Hepatocyte (in vitro differentiated cells): ENCODE results near the gene MCL1. TPM values are rescaled to one million over a fixed set of nuclear protein-coding genes. Genes with fewer than 3 reads are reported as not detected.

ENCODE experiments used
- DNase-seq: peaks from one replicate; pipeline ENCODE4 v3.0.0-alpha.2; 2016; ENCODE audit warnings: low spot score
- H2AFZ ChIP-seq: fragments of 200-600 bp; sonication (generic); 2 replicates; pipeline ENCODE4 v1.6.0; 2016; ENCODE audit warnings: antibody characterized with exemption, mild to moderate bottlenecking
- H3K27ac ChIP-seq: fragments of 200-600 bp; sonication (generic); 2 replicates; pipeline ENCODE4 v1.5.1; 2016; ENCODE audit warnings: mild to moderate bottlenecking
- H3K27me3 ChIP-seq: fragments of 200-600 bp; sonication (generic); 2 replicates; pipeline ENCODE4 v1.6.1; 2016
- H3K36me3 ChIP-seq: fragments of 200-600 bp; sonication (generic); replicated peaks from 2 replicates; pipeline ENCODE4 v1.5.1; 2016; ENCODE audit warnings: low read depth; ENCODE audit not compliant: insufficient read depth
- H3K4me1 ChIP-seq: fragments of 200-600 bp; sonication (generic); 2 replicates; pipeline ENCODE4 v1.5.1; 2016; ENCODE audit warnings: mild to moderate bottlenecking, moderate library complexity; ENCODE audit not compliant: insufficient read depth
- H3K4me2 ChIP-seq: fragments of 200-600 bp; sonication (generic); 2 replicates; pipeline ENCODE4 v1.6.0; 2016
- H3K4me3 ChIP-seq: fragments of 200-600 bp; sonication (generic); 2 replicates; pipeline ENCODE4 v1.5.1; 2016; ENCODE audit warnings: mild to moderate bottlenecking
- H3K79me2 ChIP-seq: fragments of 200-600 bp; sonication (generic); 2 replicates; pipeline ENCODE4 v1.6.0; 2017; ENCODE audit warnings: mild to moderate bottlenecking
- H3K9me2 ChIP-seq: fragments of 200-600 bp; sonication (generic); replicated peaks from 2 replicates; pipeline ENCODE4 v1.6.0; 2017; ENCODE audit warnings: mild to moderate bottlenecking; ENCODE audit not compliant: insufficient read depth
- H3K9me3 ChIP-seq: fragments of 200-600 bp; sonication (generic); 2 replicates; pipeline ENCODE4 v1.5.1; 2016; ENCODE audit warnings: low read depth, mild to moderate bottlenecking
- H4K20me1 ChIP-seq: fragments of 200-600 bp; sonication (generic); 2 replicates; pipeline ENCODE4 v1.6.0; 2016; ENCODE audit warnings: mild to moderate bottlenecking; ENCODE audit not compliant: insufficient read depth, poor library complexity, severe bottlenecking
- CTCF ChIP-seq: fragments of 200-600 bp; sonication (generic); IDR thresholded peaks from 2 replicates; pipeline ENCODE4 v1.5.1; 2016; ENCODE audit warnings: antibody characterized with exemption, mild to moderate bottlenecking; ENCODE audit not compliant: poor library complexity
- EZH2 ChIP-seq: fragments of 200-600 bp; sonication (generic); IDR thresholded peaks from 2 replicates; pipeline ENCODE4 v1.6.1; 2016; ENCODE audit warnings: antibody characterized with exemption, mild to moderate bottlenecking, borderline replicate concordance
- EZH2phosphoT487 ChIP-seq: fragments of 200-600 bp; sonication (generic); IDR thresholded peaks from one replicate; pipeline ENCODE4 v1.6.1; 2018; ENCODE audit warnings: antibody characterized with exemption, mild to moderate bottlenecking, low read depth, moderate library complexity; ENCODE audit not compliant: unreplicated experiment, severe bottlenecking
- WGBS: methylation state at CpG from one replicate; pipeline ENCODE4 v1.1.6; 2016; ENCODE audit warnings: low lambda C conversion rate; ENCODE audit errors: missing lambda C conversion rate; 5-methylcytosine and 5-hydroxymethylcytosine counted together
- polyA plus RNA-seq: library from polyadenylated mRNA; unstranded; fragments of >200 nt; fragmentation: Nextera tagmentation; extraction: Ambion mirVana; gene quantifications from 2 replicates; pipeline ENCODE4 v1.2.1, GENCODE V29; 2016
- total RNA-seq: library from RNA; depleted of rRNA; stranded (reverse); fragments of >200 nt; gene quantifications from 2 replicates; pipeline ENCODE4 v1.2.3, GENCODE V29; 2014

MCL1 gene
- total and polyA plus RNA-seq, 2 experiments from 2014 or later, result 150 to 388 TPM

GRCh38 chr1:150619576-150620509 lies 40.4 kb upstream of the MCL1 start:
- no peaks in the 10 kb centered on the region for H3K36me3 ChIP-seq
- no peaks in the 10 kb centered on the region for H3K4me1 ChIP-seq
- H2AFZ ChIP-seq, result no peak overlapping the region
- TF ChIP-seq EZH2phosphoT487, result no peak
- TF ChIP-seq EZH2, result no peak
- TF ChIP-seq CTCF, result no peak
- peak; percentile 62 for DNase-seq
- H3K9me3 ChIP-seq, result no peaks in the 10 kb centered on the region
- no peak overlapping the region for H3K4me3 ChIP-seq
- 41% methylated on average over 4 of the region's 4 CpGs for WGBS
- no peaks in the 10 kb centered on the region for H4K20me1 ChIP-seq
- H3K27ac ChIP-seq, result peak overlapping the region; percentile 22
- H3K27me3 ChIP-seq, result no peaks in the 10 kb centered on the region
- no peak overlapping the region for H3K4me2 ChIP-seq
- no peaks in the 10 kb centered on the region for H3K9me2 ChIP-seq
- H3K79me2 ChIP-seq, result peaks cover 16% of the 10 kb centered on the region

GRCh38 chr1:150615346-150616201 lies 36.2 kb upstream of the MCL1 start:
- Histone ChIP-seq H2AFZ (no peak overlapping the region), H3K9me2 (no peaks in the 10 kb centered on the region), H3K27ac (no peak overlapping the region), H3K4me2 (no peak overlapping the region), H3K79me2 (peaks cover 12% of the 10 kb centered on the region), H3K36me3 (no peaks in the 10 kb centered on the region), H3K4me1 (peaks cover 12% of the 10 kb centered on the region), H4K20me1 (no peaks in the 10 kb centered on the region), H3K9me3 (no peaks in the 10 kb centered on the region), H3K4me3 (no peak overlapping the region), H3K27me3 (no peaks in the 10 kb centered on the region)
- WGBS, result 95% methylated on average over 12 of the region's 12 CpGs
- no peak for DNase-seq
- no peak for TF ChIP-seq EZH2phosphoT487
- no peak for TF ChIP-seq CTCF
- TF ChIP-seq EZH2, result no peak

GRCh38 chr1:150613061-150613920 lies 33.9 kb upstream of the MCL1 start:
- DNase-seq, result peak; percentile 54
- 74% methylated on average over 12 of the region's 12 CpGs for WGBS

More at GRCh38 chr1:150613061-150613920, 33.9 kb upstream of the MCL1 start:
- no peaks in the 10 kb centered on the region for H3K27me3 ChIP-seq
- H3K79me2 ChIP-seq, result peaks cover 20% of the 10 kb centered on the region
- no peaks in the 10 kb centered on the region for H3K9me2 ChIP-seq
- no peaks in the 10 kb centered on the region for H3K36me3 ChIP-seq
- H3K4me2 ChIP-seq, result peak overlapping the region; percentile 25
- no peaks in the 10 kb centered on the region for H3K9me3 ChIP-seq
- H3K4me3 ChIP-seq, result no peak overlapping the region
- TF ChIP-seq CTCF, result no peak
- TF ChIP-seq EZH2phosphoT487, result no peak
- no peak for TF ChIP-seq EZH2
- H3K4me1 ChIP-seq, result peaks cover 12% of the 10 kb centered on the region
- H2AFZ ChIP-seq, result no peak overlapping the region
- H3K27ac ChIP-seq, result peak overlapping the region; percentile 92
- H4K20me1 ChIP-seq, result no peaks in the 10 kb centered on the region
